Measurements from ENCODE around the gene RTN1. TPM values are rescaled to one million over a fixed set of nuclear protein-coding genes. Genes with fewer than 3 reads are reported as not detected.

Gene RTN1
- polyA plus RNA-seq, 1 of the 3 experiments (the other 2 are of a cell fraction): 1.6 TPM

DNA sequence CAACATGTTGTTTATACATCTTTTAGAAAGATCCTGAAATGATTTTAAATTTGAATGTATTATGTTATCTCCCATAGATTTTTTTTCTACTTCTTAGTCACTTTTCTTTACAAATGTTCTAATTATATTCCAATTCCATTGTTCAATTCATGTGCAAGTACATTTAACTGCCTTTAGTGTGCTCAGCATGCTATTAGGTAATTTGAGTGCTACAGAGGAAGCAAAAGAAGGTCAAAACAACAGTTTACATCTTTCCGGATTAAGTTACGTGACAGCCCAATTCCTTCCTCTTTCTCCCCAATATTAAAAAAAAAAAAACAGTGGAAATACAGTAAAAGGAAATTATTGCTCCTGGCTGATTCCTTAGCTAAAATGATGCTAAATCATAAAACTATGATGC, 98.3 kb downstream of the RTN1 start:
- DNase-seq: no peak
- Histone ChIP-seq H3K9me3 (no peaks in the 10 kb centered on the region), H3K9ac (no peak overlapping the region), H2AFZ (ENCODE audit: low read depth) (no peak overlapping the region), H3K4me3 (ENCODE audit: low read depth in 2 of 2, low read length in 1 of 2) (no peak overlapping the region), H3K4me1 (ENCODE audit: control insufficient read depth in 1 of 2, insufficient read depth in 2 of 2, low read depth in 1 of 2, low read length in 1 of 2) (peaks cover 2 to 13% of the 10 kb centered on the region in 2 experiments; a peak in 3 of 4 replicates), H3K36me3 (replicated peaks in 1 of 2; ENCODE audit: control insufficient read depth in 1 of 2, insufficient read depth in 2 of 2, low read length in 1 of 2) (no peaks in the 10 kb centered on the region), H3K27ac (ENCODE audit: low read depth in 2 of 2, low read length in 1 of 2) (no peak overlapping the region), H3F3A (replicated peaks; ENCODE audit: insufficient read depth) (no peaks in the 10 kb centered on the region), H3K4me2 (no peak overlapping the region), H3K79me2 (ENCODE audit: insufficient read depth) (no peaks in the 10 kb centered on the region), H3K9me2 (no peaks in the 10 kb centered on the region), H4K20me1 (ENCODE audit: insufficient read depth) (no peaks in the 10 kb centered on the region), H3K27me3 (ENCODE audit: insufficient read depth) (no peaks in the 10 kb centered on the region)
- WGBS (ENCODE audit: low lambda C conversion rate): 73% methylated on average over 2 of the region's 2 CpGs
- ChIA-PET POLR2A (no interaction called here), CTCF (interaction anchor here (0.6 to 1.1 kb wide), 2 partner anchors 17 to 111 kb away, joined by 3 read pairs; no protein-coding TSS in a partner anchor)
- TF ChIP-seq CHD2 (IDR thresholded peaks at IDR 0.05; ENCODE audit: low read length, partially characterized antibody) (no peak), FOXM1 (IDR thresholded peaks at IDR 0.05; ENCODE audit: low read depth) (no peak), NRF1 (IDR thresholded peaks at IDR 0.05; ENCODE audit: low read depth, low read length) (no peak), SIN3A (IDR thresholded peaks at IDR 0.05; ENCODE audit: borderline replicate concordance, low read depth, low read length) (no peak), POLR2AphosphoS5 (IDR thresholded peaks at IDR 0.05; ENCODE audit: low read depth, low read length) (no peak), GABPA (IDR thresholded peaks at IDR 0.05; ENCODE audit: low read depth) (no peak), EP300 (IDR thresholded peaks at IDR 0.05; ENCODE audit: borderline replicate concordance in 1 of 2, low read depth in 1 of 2, low read length in 1 of 2) (no peak), REST (IDR thresholded peaks at IDR 0.05; ENCODE audit: low read depth, low read length) (no peak), ZBTB33 (IDR thresholded peaks at IDR 0.05; ENCODE audit: borderline replicate concordance, low read depth) (no peak), NFIC (IDR thresholded peaks at IDR 0.05; ENCODE audit: borderline replicate concordance) (no peak), RXRA (IDR thresholded peaks at IDR 0.05; ENCODE audit: borderline replicate concordance, low read depth) (no peak), TAF1 (IDR thresholded peaks at IDR 0.05; ENCODE audit: borderline replicate concordance, low read depth, low read length) (no peak), USF2 (IDR thresholded peaks at IDR 0.05; ENCODE audit: borderline replicate concordance, low read depth, low read length) (no peak)
